GM12878 (cell line): Measurements from ENCODE around the gene ESPL1. TPM values are rescaled to one million over a fixed set of nuclear protein-coding genes. Genes with fewer than 3 reads are reported as not detected.

ENCODE experiments used
- ATAC-seq: fragments of 200-7000 bp; cut with Tn5 transposase; 3 replicates; pipeline ENCODE4 v1.9.1; 2020; ENCODE audit warnings: mild to moderate bottlenecking, moderate library complexity
- BruUV-seq: library from RNA; stranded (reverse); fragments of 400-500 nt; replicated peaks from 2 replicates; lab custom pipeline; 2021; lab: Mats Ljungman, UMichigan
- CTCF ChIA-PET: fragments of 300-600 bp; sonication (Branson Sonifier 250); formaldehyde crosslinking; extraction: SDS; loops from one replicate; lab custom pipeline; 2021; ENCODE audit warnings: inconsistent platforms; lab: Yijun Ruan, JAX
- POLR2A ChIA-PET: fragments of 350-600 bp; formaldehyde crosslinking; extraction: SDS; loops from one replicate; lab custom pipeline; 2021; ENCODE audit warnings: inconsistent platforms; lab: Charles Lee
- RAD21 ChIA-PET: fragments of 300-600 bp; sonication (Branson Sonifier 250); formaldehyde crosslinking; loops from one replicate; lab custom pipeline; 2023; ENCODE audit warnings: antibody characterized with exemption; ENCODE audit not compliant: unreplicated experiment; lab: Charles Lee
- SMC1A ChIA-PET: fragments of 300-600 bp; sonication (Branson Sonifier 250); formaldehyde crosslinking; loops from one replicate; lab custom pipeline; 2023; ENCODE audit not compliant: unreplicated experiment, uncharacterized antibody; lab: Charles Lee
- DNase-seq: peaks from one replicate; pipeline ENCODE4 v3.0.0-alpha.2; 2011; ENCODE audit warnings: low read depth, low spot score
- FAIRE-seq: peaks from 3 replicates; lab custom pipeline; 2011; peaks lifted over from hg19 to GRCh38; lab: Jason Lieb, UNC
- H2AFZ ChIP-seq: 2 replicates; pipeline ENCODE4 v1.6.0; 2011; ENCODE audit warnings: low read depth, low read length, control low read depth; ENCODE audit not compliant: control insufficient read depth
- H3K27ac ChIP-seq: 2 replicates; pipeline ENCODE4 v1.5.1; 2011; ENCODE audit warnings: control low read depth; ENCODE audit not compliant: control insufficient read depth, insufficient read depth
- H3K27me3 ChIP-seq, 2 experiments: replicated peaks in 1 of 2; 2 replicates each; pipeline versions ENCODE4 v1.6.0 to v1.6.1; 2011; ENCODE audit warnings: low read length in 1 of 2; ENCODE audit not compliant: control insufficient read depth in 2 of 2, insufficient read depth in 2 of 2
- H3K36me3 ChIP-seq, 2 experiments: 2 replicates each; pipeline ENCODE4 v1.5.1; 2011; ENCODE audit warnings: low read length in 1 of 2; ENCODE audit not compliant: control insufficient read depth in 2 of 2, insufficient read depth in 2 of 2
- H3K4me1 ChIP-seq: 2 replicates; pipeline ENCODE4 v1.6.1; 2011; ENCODE audit warnings: mild to moderate bottlenecking, low read length, moderate library complexity, mixed read lengths; ENCODE audit not compliant: control insufficient read depth, insufficient read depth
- H3K4me2 ChIP-seq: 2 replicates; pipeline ENCODE4 v1.6.0; 2011; ENCODE audit warnings: control low read depth; ENCODE audit not compliant: control insufficient read depth, insufficient read depth
- H3K4me3 ChIP-seq: fragments of 200-600 bp; sonication (generic); 2 replicates; pipeline ENCODE4 v1.5.1; 2016
- H3K79me2 ChIP-seq: 2 replicates; pipeline ENCODE4 v1.6.0; 2011; ENCODE audit warnings: low read length; ENCODE audit not compliant: control insufficient read depth, insufficient read depth
- H3K9ac ChIP-seq: 2 replicates; pipeline ENCODE4 v1.8.0; 2011; ENCODE audit warnings: low read length, control low read depth, mixed read lengths; ENCODE audit not compliant: control insufficient read depth, insufficient read depth
- H3K9me3 ChIP-seq: replicated peaks from 3 replicates; pipeline ENCODE4 v1.5.1; 2011; ENCODE audit warnings: mild to moderate bottlenecking, low read length; ENCODE audit not compliant: control insufficient read depth, insufficient read depth
- H4K20me1 ChIP-seq: 2 replicates; pipeline ENCODE4 v1.6.0; 2011; ENCODE audit not compliant: control insufficient read depth, insufficient read depth
- CHD2 ChIP-seq: IDR thresholded peaks from 2 replicates; pipeline ENCODE4 v1.6.1; 2011; ENCODE audit warnings: low read depth, low read length, improper control_type of control experiment, borderline replicate concordance
- ESRRA ChIP-seq: IDR thresholded peaks from 2 replicates; pipeline ENCODE4 v1.6.1; 2012; ENCODE audit warnings: mild to moderate bottlenecking, low read length, improper control_type of control experiment
- IKZF2 ChIP-seq, 2 experiments: fragments of 450-650 bp; IDR thresholded peaks; 2 replicates each; pipeline ENCODE4 v1.6.1; 2017; ENCODE audit warnings: mild to moderate bottlenecking in 2 of 2, moderate library complexity in 2 of 2
- LARP7 ChIP-seq: fragments of 450-650 bp; IDR thresholded peaks from 2 replicates; pipeline ENCODE4 v1.6.1; 2017; ENCODE audit warnings: mild to moderate bottlenecking
- MYC ChIP-seq: IDR thresholded peaks from 2 replicates; pipeline ENCODE4 v1.6.1; 2011; ENCODE audit warnings: mild to moderate bottlenecking, low read length, moderate library complexity, inconsistent platforms; ENCODE audit not compliant: insufficient read depth, insufficient replicate concordance, insufficient read length, severe bottlenecking
- PML ChIP-seq: IDR thresholded peaks from 2 replicates; pipeline ENCODE4 v1.6.1; 2012; ENCODE audit warnings: low read length, inconsistent platforms
- STAT3 ChIP-seq: IDR thresholded peaks from 2 replicates; pipeline ENCODE4 v1.6.1; 2011; ENCODE audit warnings: low read depth, low read length, improper control_type of control experiment
- SUZ12 ChIP-seq: fragments of 200-600 bp; sonication (generic); IDR thresholded peaks from one replicate; pipeline ENCODE4 v1.6.1; 2018; ENCODE audit warnings: antibody characterized with exemption, mild to moderate bottlenecking; ENCODE audit not compliant: unreplicated experiment
- WRNIP1 ChIP-seq: IDR thresholded peaks from 2 replicates; pipeline ENCODE4 v1.6.1; 2011; ENCODE audit warnings: low read depth, low read length, improper control_type of control experiment, borderline replicate concordance
- ZNF207 ChIP-seq: fragments of 450-650 bp; IDR thresholded peaks from 2 replicates; pipeline ENCODE4 v1.6.1; 2014; ENCODE audit warnings: antibody characterized with exemption, mild to moderate bottlenecking, borderline replicate concordance
- WGBS: methylation state at CpG from one replicate; pipeline ENCODE4 v1.1.6; 2016; ENCODE audit warnings: low lambda C conversion rate; ENCODE audit not compliant: insufficient replicate concordance, insufficient coverage; ENCODE audit errors: missing lambda C conversion rate; 5-methylcytosine and 5-hydroxymethylcytosine counted together
- in situ Hi-C: fragments of 300-500 bp; cut with MboI; formaldehyde crosslinking; loops from 9 replicates; pipeline ENCODE4 v1.14.3; 2018; ENCODE audit warnings: mixed read lengths
- intact Hi-C: fragments of 100-400 bp; cut with micrococcal nuclease; formaldehyde crosslinking; loops from one replicate; pipeline ENCODE4 v1.14.2; 2022; ENCODE audit not compliant: unreplicated experiment
- polyA plus RNA-seq, 11 experiments: library from polyadenylated mRNA; depleted of rRNA in 4 of 11; unstranded in 6 of 11; stranded (reverse) in 5 of 11; fragments of >200 nt; fragmentation: Nextera tagmentation in 4 of 11; fragmentation: Illumina TruSeq in 1 of 11; extraction: Ambion mirVana in 4 of 11; extraction: Trizol in 1 of 11; gene quantifications; 1 replicate in 1 of 11; 2 replicates in 10 of 11; pipeline versions ENCODE4 v1.2.1 to v1.2.3, GENCODE V29; 2011 to 2016; ENCODE audit warnings: inconsistent platforms in 2 of 11, missing spikeins in 2 of 11, low read depth in 1 of 11
- total RNA-seq, 4 experiments: library from RNA; depleted of rRNA in 3 of 4; stranded (reverse); fragments of >200 nt in 3 of 4; fragmentation: Illumina TruSeq in 1 of 4; extraction: Trizol in 1 of 4; gene quantifications; 2 replicates each; pipeline versions ENCODE4 v1.2.1 to v1.2.3, GENCODE V29; 2013 to 2021
- TF ChIP-seq, protein P1 (sequence below): fragments of 450-650 bp; IDR thresholded peaks from 2 replicates; pipeline ENCODE4 v1.6.1; 2016; ENCODE audit warnings: mild to moderate bottlenecking

Gene ESPL1
- total and polyA plus RNA-seq, 10 of the 15 experiments (the other 5 are each of a cell fraction or from before 2014, with no cell fraction given), result 2.1 to 61.9 (median 21.2) TPM

DNA sequence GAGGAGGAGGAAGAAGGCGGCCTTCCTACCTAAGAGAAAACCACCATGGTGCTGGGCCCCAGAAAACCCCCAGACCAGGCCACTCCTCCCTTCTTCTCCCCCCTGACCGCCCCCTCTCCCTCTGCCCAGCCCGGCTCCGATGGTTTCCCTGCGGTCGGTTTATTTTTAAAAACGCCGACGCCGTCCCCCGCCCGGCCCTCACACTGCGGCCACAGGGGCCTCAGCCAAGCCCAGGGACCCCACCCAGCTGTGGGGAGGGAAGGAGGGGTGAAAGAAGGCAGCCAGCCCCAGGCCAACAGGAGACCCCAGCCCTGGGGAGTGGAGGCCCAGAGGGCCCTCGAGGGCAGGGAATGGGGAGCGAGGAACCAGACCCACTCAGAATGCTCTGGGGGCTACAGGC, 64.6 kb downstream of the ESPL1 start:
- POLR2A ChIA-PET, result interaction anchor here (1.1 kb wide), 1 partner anchor 11 kb away, joined by 3 read pairs; no protein-coding TSS in a partner anchor
- no TSS peak for BruUV-seq
- SMC1A ChIA-PET, result interaction anchor here (1.0 to 1.3 kb wide), 3 partner anchors 12 to 89 kb away, joined by 3 to 6 read pairs (median 4); no protein-coding TSS in a partner anchor
- H3K27ac ChIP-seq, result no peak overlapping the region
- DNase-seq, result no peak
- 89% methylated on average over 7 of the region's 15 CpGs for WGBS
- H3K79me2 ChIP-seq, result no peaks in the 10 kb centered on the region
- no peak for ATAC-seq
- intact Hi-C loops, result no loop called here
- H3K36me3 ChIP-seq, result no peaks in the 10 kb centered on the region
- H3K4me3 ChIP-seq, result no peak overlapping the region
- CTCF ChIA-PET, result interaction anchor here (1.0 to 15.1 kb wide), 6 partner anchors 8 to 176 kb away, joined by 3 to 240 read pairs (median 16); partner anchors contain the start of gene AAAS
- no peak overlapping the region for H3K9ac ChIP-seq
- RAD21 ChIA-PET, result interaction anchor here (3.8 kb wide), 1 partner anchor 12 kb away, joined by 14 read pairs; no protein-coding TSS in a partner anchor
- in situ Hi-C loops, result no loop called here
- FAIRE-seq, result no peak
- H3K9me3 ChIP-seq, result no peaks in the 10 kb centered on the region
- no peak overlapping the region for H3K4me2 ChIP-seq
- peaks cover 3 to 4% of the 10 kb centered on the region in 2 experiments; a peak in 3 of 4 replicates for H3K27me3 ChIP-seq
- no peaks in the 10 kb centered on the region for H4K20me1 ChIP-seq
- H2AFZ ChIP-seq, result no peak overlapping the region
- TF ChIP-seq, protein P1, sequence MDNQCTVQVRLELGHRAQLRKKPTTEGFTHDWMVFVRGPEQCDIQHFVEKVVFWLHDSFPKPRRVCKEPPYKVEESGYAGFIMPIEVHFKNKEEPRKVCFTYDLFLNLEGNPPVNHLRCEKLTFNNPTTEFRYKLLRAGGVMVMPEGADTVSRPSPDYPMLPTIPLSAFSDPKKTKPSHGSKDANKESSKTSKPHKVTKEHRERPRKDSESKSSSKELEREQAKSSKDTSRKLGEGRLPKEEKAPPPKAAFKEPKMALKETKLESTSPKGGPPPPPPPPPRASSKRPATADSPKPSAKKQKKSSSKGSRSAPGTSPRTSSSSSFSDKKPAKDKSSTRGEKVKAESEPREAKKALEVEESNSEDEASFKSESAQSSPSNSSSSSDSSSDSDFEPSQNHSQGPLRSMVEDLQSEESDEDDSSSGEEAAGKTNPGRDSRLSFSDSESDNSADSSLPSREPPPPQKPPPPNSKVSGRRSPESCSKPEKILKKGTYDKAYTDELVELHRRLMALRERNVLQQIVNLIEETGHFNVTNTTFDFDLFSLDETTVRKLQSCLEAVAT, result no peak
- TF ChIP-seq ZNF207 (no peak), CHD2 (no peak), PML (no peak), ESRRA (no peak), IKZF2 (IDR thresholded peaks at IDR 0.05) (no peak), MYC (no peak), SUZ12 (no peak), STAT3 (no peak), WRNIP1 (no peak), LARP7 (no peak)
- H3K4me1 ChIP-seq, result no peaks in the 10 kb centered on the region
